ENCODE data around the gene CCNF.

GRCh38 chr16:2458887-2459646 lies 29.8 kb downstream of the CCNF start:
- TF ChIP-seq, protein P1, sequence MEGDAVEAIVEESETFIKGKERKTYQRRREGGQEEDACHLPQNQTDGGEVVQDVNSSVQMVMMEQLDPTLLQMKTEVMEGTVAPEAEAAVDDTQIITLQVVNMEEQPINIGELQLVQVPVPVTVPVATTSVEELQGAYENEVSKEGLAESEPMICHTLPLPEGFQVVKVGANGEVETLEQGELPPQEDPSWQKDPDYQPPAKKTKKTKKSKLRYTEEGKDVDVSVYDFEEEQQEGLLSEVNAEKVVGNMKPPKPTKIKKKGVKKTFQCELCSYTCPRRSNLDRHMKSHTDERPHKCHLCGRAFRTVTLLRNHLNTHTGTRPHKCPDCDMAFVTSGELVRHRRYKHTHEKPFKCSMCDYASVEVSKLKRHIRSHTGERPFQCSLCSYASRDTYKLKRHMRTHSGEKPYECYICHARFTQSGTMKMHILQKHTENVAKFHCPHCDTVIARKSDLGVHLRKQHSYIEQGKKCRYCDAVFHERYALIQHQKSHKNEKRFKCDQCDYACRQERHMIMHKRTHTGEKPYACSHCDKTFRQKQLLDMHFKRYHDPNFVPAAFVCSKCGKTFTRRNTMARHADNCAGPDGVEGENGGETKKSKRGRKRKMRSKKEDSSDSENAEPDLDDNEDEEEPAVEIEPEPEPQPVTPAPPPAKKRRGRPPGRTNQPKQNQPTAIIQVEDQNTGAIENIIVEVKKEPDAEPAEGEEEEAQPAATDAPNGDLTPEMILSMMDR (conservative IDR thresholded peaks at IDR 0.05) = no peak
- no peak for TF ChIP-seq ZFX (IDR thresholded peaks at IDR 0.05)
